Stimulated activated CD4-positive, alpha-beta T cell treated with anti-CD3 and anti-CD28 coated beads, Interleukin-15, amount 100 ng/mL, for 1 hour (primary cell): ENCODE results near the gene WWOX.
"Not testable (repeated sequence)": the region's sequence is repeated elsewhere in the genome, so short reads cannot be mapped to it uniquely, and the experiment has no call there.

Experiments used
- DNase-seq, 2 donors: peaks; one replicate each; pipeline ENCODE4 v3.0.0-alpha.2; 2020; ENCODE audit warnings: low read depth in 1 of 2, low spot score in 1 of 2

Gene WWOX

DNA sequence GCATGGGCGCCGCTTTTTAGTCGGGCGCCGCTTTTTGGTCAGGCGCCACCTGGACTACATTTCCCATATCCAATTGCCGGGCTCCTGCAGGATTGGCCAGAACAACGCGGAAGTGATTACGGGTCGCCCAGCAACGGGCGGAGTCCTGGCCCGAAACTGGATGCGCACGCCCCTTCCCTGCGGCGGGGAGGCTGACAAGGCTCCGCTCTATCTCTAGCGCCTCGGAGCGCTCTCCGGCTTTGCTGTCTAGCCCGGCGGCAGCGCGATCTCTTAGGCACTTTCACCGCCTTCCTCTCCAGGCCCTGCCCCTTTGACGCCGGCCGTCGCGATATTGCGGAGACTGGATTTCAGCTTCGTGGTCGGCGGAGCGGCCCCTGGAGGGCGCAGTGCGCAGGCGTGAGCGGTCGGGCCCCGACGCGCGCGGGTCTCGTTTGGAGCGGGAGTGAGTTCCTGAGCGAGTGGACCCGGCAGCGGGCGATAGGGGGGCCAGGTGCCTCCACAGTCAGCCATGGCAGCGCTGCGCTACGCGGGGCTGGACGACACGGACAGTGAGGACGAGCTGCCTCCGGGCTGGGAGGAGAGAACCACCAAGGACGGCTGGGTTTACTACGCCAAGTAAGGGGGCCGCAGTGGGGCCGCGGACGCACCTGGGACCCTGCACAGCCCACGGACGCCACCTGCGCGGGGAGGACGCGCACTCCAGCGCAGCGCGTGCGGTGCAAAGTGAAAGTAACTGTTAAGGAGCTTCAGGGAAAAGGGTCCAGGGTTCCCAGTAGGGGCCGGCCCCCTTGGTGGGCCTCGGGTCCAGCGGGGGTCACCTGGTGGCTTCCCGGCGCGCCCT lies at the start of gene WWOX:
WWOX (plus strand) TSS at position 384 of the 841 bp plus-strand sequence.
- peak; percentile 90 to 91 for DNase-seq

DNA sequence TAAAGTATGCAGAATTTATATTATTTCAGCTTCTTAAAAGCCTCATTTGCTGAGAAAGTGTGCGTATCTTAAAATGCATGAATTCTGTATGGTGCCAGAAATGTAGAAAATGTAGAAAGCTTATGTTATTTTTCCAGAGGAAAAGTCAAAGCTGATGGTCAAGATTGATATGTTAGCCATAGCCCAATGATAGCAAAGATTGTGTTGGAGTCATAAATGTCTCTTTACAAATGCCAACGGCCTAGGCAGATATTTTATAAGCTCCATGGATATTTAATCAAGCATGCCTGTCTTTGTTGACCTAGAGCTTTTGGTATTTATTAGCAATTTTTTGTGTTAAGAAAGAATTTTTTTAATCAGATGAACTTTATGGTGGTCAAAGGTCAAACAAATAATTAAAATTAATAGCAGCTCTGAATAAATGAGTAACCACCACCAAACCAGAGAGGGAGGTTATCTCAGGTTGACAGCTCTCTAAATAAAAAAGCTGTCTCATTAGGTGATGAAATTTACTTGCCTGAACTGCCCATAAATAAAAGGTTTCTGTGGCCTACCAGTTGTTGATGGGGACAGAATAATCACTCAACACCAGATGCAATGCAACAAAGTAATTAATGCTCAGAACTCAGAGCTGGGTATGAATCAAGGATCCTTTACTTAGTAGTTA lies 48.6 kb upstream of the WWOX start:
- DNase-seq, result no peak

DNA sequence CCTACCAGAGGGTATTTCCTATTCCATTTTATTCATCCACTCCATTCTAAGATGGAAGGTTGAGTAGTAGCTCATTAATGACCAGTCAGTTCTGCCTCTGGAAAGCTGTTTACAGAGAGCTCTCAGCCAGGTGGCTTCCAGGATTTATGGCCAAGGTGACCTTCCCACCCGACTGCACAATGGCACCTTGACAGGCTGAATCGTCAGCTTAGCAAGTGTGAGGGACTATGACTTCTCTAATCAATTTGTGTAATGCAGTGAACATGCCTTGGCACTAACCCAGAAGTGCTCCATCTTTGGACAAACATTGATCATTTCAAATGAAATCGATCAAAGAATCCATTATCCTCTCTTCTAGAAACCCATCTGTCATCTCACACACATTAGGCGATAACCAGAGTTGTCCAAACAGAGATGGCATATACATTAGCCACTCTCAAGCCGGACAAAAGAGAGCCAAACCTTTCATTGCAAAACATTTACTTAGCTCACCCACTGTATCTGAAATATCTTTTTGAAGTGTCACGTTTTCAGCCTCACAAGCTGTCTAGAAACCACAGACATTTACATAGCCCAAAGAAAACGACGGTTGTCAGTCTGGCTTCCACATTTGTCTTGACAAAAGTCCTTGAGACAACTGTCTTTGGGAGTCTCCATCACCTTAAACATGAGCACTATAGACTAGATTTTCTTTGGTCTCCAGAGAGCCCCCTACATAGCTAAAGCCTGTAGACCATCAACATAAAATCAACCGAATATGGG lies 41.5 kb upstream of the WWOX start:
- no peak for DNase-seq

DNA sequence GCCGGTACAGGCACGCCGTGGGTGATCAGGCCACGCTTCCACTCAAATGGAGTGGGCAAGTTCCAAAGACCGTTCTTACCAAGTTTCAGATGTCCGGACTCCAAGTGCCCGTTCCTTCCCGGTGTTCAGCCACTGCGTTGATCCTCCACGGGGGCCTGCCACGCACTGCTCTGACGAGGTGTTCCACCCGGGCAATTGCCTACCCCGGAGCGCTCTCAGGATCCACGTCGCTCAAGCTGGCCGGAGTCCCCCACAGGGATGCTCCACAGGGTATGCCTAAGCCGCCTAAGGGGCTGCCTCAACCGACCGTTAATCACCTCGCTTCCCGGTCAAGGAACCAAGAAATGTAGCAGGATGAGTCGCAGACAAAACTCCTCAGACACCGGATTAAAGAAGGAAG lies 39.6 kb upstream of the WWOX start:
- DNase-seq, result not testable (repeated sequence)

DNA sequence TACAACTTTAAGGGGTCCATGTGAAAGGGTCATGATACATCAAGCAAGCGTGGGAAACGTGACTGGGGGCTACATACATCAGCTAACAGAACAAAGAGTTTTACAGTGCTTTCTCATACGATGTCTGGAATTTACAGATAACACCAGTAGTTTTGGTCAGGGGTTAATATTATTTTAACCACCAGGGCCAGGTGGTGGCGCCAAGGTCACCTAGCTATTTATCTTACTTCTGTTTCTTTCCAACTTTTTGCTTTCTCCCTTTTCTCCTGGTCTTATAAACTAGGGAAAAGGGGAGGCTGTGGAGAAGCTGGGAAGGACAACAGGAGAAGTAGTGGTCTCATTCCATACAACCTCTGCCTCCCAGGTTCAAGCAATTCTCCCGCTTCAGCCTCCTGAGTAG lies 39.2 kb upstream of the WWOX start:
- DNase-seq, result no peak

DNA sequence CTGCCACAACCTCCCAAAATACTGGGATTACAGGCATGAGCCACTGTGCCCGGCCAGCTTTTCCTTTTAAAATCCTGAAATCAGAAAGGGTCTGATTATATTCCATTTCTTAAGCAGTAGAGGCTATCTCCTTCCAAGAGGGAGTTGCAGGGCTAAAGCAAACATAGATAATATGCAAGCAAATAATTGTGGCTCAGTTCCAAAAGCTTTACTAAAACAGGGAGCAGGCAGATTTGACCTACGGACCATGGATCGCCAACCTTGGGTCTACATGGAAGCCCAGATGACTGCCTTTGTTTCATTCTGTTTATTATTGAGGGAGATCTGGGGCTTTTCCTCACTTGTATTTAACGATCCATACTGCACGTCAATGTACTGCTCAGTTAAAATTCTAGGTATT lies 38.6 kb upstream of the WWOX start:
- no peak for DNase-seq

DNA sequence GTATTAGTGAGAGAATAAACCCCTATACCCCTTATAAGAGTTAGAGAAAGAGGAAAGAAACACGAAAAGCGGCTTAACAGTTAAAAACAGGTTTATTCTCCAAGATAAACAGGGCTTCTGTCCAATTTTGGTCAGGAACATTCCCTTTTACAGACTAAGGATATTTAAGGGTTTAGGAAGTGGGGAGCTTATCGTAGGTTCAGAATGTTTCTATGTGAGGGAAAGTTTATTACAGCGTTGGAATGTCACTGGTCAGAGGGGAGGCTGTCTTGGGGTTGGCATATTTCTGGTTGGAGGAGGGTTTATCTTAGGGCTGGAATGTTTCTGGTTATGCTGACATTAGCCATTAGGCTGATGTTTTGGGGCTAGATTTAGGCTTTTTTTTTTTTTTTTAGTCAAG lies 34.1 kb upstream of the WWOX start:
- no peak for DNase-seq

DNA sequence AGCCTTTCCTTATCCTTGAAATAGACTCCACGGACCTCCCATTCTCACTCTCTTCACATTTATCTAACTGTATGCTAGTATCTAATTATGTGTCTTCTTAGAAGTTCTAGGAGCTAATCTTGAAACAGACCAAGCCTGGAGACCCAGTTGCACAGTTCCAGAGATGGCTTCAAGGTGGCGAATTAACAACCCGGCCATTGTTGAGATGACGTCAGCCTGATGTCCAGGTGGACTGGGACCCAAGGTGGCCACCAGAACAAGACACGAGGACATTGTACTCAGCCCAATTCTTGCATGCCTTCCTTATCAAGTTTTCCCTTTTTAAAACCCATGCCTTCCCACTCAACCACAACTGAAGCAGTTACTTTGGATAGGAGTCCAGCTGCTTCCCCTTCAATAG lies 29.5 kb upstream of the WWOX start:
- no peak for DNase-seq

DNA sequence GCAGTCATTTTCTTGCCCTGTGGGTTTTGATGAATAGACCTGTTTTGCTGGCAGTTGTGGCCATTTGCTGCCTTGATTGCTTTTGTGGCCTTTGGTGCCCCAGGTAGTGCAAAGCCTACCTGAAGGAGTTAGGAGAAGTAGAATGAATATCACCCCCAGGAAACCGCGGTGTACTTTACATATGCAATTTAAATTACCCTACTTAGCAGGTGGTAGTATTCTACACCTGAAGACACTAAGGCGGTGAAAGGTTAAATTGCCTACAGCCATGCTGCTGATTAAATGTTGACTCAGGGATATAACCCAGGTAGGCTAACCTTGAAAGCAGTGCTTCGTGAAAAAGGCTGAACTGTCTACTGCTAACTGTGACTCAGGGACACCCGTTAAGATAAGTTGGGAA lies 27.2 kb upstream of the WWOX start:
- DNase-seq, result no peak

DNA sequence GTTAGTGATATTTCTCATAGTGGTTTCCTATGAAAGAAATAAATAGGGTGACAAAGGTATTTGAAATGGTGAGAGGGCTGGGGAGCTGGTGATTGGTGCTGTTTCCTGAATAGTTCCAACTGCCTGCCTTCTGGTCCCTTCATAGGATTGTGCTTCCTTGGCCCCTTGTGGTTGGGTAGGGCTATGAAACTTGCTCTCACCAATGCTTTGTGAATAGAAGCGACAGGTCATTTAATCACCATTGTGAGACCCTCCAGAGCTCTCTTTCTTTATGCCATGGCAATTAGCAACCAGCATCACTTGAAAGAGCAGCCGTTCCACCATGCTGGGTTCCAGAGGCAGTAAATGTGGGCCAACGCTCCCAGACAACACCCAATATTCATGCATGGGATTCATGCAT lies 23.7 kb upstream of the WWOX start:
- no peak for DNase-seq

DNA sequence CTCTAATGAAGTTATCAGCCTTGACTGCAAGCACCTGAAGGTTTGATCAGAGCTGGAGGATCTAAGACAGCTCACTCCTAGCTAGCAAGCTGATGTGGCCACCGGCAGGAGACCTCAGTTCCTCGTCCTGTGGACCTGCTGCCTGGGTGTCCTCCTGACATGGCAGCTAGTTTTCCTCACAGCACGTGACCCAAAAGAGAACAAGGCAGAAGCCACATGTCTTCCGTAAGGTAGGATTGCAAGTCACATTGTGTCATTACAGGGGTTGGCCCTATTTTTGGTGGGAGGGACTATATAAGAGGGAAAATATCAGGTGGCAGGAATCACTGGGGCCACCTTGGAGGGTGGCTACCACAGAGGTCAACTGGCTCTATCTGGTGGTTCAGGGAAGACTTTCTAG lies 18.1 kb upstream of the WWOX start:
- DNase-seq, result no peak

DNA sequence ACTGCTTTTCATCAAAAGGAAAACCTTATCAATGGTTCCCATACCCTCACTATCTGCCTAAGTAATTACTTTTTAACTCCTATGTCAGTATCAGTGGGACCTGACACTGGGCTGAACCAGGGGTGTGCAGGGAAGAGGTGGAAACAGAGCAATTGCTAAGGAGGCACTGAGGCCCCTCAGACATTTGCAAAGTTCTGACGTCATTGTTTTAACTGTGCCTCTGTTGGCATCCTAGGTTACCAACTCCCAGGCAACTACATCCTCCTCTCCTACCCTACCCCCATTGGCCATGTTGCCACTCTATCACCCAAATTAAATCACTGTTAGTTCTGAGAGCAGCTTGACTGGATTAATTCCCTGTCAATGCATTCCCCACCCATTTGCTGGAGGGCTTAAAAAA lies 8.0 kb upstream of the WWOX start:
- DNase-seq, result no peak

DNA sequence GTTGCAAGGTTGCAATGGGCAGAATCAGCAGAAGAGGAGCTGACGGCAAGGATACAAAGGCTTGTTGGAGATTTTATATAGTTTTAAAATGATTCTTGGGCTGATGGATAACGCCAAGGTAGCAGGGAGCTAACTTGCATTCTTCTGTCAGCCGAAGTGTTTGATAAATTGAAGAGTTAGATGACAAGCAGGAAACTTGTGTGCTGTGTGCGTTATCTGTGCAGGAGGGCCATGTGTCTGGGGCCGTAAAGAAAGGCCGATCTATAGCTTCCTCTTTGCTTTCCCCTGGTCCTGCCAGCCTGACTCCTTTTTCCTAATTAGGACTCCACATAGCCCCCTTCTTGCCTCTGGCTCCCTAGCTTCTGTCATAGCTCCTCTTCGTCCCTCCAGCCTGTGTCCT lies 6.7 kb upstream of the WWOX start:
- no peak for DNase-seq

DNA sequence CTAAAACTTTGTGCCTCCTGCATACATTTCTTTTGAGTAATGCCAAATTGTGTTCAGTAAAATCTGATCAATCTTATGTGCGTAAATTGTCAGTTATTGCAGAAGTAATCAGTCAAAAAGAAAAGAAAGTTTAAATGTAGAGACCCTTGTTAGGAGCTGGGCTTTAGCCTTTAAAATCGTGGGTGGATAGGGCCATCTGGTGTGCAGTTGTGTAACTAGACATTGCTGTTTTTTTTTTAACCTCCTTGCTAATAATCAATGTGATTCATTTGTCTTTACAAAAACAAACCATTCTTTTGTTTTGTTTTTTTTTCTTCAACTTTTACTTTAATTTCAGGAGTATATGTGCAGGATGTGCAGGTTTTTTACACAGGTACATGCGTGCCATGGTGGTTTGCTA lies 5.3 kb upstream of the WWOX start:
- no peak for DNase-seq

DNA sequence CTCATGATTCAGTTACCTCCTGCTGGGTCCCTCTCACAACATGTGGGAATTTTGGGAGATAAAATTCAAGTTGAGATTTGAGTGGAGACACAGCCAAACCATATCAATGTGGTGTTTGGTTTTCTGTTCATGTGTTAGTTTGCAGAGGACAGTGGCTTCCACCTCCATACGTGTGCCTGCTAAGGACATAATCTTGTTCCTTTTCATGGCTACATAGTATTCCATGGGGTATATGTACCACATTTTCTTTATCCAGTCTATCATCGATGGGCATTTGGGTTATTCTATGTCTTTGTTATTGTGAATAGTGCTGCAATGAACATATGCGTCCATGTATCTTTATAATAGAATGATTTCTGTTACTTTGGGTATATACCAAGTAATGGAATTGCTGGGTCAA lies 4.5 kb upstream of the WWOX start:
- DNase-seq, result no peak

DNA sequence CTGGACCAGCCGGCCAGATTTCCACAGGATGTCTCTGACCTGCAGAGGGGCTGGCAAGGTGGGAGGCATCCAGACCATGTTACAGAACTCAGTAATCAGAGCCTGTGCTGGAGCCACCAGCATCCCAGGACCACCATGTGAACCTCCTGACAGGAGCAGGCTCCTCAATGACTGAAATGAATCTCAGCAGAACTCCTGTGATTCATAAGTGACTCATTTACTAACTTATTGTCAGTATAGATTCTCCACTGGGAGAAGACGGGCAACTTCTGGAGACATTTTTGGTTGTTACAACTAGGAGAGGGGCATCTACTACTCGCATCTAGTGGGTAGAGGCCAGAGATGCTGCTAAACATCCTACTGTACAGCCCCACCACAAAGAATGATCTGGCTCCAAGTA lies 3.1 kb upstream of the WWOX start:
- DNase-seq, result no peak

DNA sequence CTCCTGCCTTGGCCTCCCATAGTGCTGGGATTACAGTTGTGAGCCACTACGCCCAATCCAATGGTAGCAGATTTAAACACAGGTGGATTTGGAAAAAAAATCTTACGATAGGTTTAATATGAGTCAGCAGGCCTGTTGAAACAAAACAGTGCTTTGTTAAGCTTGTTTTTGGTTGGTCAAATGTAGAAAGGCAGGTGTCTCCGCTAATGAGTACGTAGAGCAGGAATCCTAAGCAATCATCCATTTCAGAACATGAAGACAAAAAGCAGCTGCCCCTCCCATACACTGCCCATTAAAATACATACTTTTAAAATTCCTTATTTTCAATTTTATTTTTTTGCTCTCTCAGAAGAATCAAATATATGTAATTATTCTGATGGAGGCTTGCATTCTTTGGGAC lies 1.9 kb upstream of the WWOX start:
- no peak for DNase-seq

DNA sequence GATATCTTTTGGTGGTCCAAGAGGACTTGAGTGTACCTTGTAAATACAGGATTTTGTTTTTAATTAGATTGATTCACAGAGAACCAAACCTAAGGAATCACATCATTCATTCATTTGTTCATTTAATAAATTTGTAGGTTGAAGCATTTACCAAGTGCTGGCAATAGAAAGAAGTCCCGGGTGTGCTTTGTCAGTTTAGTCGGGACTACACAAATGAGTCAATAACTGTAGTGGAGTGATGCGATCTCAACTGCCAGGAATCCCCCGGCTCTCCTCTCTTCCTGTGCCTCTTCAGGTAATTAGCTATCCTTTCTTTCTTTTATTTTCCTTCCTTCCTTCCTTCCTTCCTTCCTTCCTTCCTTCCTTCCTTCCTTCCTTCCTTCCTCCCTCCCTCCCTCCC lies 1.4 kb upstream of the WWOX start:
- DNase-seq, result no peak

DNA sequence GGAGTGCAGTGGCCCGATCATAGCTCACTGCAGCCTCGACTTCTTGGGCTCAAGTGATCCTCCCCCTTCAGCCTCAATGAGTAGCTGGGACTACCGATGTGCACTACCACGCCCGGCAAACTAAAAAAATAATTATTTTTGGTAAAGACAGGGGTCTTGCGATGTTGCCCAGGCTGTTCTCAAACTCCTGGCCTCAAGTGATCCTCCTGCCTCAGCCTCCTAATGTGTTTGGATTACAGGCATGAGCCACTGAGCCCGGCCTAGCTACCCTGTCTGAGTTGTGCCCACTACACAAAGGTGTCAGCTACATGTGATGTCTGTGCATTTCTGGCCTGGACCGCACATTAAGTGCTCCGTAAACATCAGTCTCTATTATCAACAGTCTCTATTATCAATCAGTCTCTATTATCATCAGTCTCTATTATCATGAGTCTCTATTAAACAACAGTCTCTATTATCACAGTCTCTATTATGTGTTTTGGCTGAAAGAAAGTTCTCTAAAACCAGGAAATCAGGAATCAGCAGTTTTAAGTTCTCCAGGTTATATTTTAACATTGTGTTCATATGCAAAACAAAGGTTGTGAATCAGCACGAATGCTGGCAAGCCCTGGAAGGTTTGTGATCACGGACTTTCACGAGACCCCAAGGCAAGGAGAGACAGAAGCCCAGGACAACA lies 721 bp upstream of the WWOX start:
- no peak for DNase-seq

DNA sequence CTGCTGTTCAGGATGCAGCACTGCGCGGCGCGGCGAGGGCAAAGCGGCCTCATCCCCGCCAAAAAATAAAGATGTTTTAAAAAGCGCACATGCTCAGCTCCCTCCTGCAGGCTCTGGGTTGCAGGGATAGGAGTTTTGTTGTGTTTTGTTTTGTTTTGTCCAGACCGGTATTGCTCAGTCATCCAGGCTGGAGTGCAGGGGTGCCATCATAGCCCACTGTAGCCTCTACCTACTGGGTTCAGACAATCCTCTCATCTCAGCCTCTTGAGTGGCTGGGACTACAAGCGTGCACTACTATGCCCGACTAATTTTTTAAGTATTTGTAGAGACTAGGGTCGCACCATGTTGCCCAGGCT lies 636 bp downstream of the WWOX start:
- no peak for DNase-seq

DNA sequence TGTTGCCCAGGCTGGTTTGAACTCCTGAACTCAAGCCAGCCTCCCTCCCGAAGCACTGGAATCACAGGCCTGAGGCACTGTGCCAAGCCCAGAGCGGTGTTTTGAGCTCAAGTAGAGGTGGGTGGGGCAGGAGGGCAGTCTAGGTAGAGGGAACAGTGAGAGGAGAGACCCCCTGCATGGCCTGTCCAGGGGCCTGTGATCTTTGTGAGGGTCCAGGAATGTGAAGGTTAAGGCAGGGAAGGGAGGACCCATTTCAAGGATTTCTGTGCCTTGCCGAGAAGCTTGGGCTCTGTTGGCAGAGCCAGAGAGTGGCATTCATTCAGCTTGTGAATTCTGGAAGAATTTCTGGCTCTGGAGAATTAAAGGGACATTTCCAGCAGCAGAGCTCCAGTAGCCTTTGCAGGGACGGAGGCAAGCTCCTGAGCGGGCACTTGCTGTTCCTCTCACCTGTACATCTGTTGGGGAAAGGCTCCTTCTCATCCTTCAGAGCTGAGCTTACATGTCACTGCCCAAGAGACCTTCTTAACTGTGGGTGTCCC lies 2.7 kb downstream of the WWOX start:
- DNase-seq, result no peak
